AG09319 (cell line): Measurements from ENCODE around the gene NR2F2.

Experiments
- DNase-seq: peaks from one replicate; pipeline ENCODE4 v3.0.0-alpha.2; 2010; ENCODE audit warnings: low read depth; ENCODE audit errors: extremely low read depth
- TF ChIP-seq, protein P1 (sequence below): IDR thresholded peaks from 2 replicates; pipeline ENCODE4 v1.5.1; 2011; ENCODE audit warnings: low read depth, mild to moderate bottlenecking, inconsistent platforms, low read length, moderate library complexity

Gene NR2F2

GRCh38 chr15:96333131-96334016 lies 2.9 kb downstream of the NR2F2 start:
- TF ChIP-seq, protein P1, sequence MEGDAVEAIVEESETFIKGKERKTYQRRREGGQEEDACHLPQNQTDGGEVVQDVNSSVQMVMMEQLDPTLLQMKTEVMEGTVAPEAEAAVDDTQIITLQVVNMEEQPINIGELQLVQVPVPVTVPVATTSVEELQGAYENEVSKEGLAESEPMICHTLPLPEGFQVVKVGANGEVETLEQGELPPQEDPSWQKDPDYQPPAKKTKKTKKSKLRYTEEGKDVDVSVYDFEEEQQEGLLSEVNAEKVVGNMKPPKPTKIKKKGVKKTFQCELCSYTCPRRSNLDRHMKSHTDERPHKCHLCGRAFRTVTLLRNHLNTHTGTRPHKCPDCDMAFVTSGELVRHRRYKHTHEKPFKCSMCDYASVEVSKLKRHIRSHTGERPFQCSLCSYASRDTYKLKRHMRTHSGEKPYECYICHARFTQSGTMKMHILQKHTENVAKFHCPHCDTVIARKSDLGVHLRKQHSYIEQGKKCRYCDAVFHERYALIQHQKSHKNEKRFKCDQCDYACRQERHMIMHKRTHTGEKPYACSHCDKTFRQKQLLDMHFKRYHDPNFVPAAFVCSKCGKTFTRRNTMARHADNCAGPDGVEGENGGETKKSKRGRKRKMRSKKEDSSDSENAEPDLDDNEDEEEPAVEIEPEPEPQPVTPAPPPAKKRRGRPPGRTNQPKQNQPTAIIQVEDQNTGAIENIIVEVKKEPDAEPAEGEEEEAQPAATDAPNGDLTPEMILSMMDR: no peak
- no peak for DNase-seq

- no peak for DNase-seq
- TF ChIP-seq, protein P1: no peak
These were observed 3.7 kb downstream of the NR2F2 start for GRCh38 chr15:96334017-96334704.

GRCh38 chr15:96334705-96335410 lies 4.4 kb downstream of the NR2F2 start:
- no peak for DNase-seq
- TF ChIP-seq, protein P1: no peak

GRCh38 chr15:96335411-96336024 lies 5.0 kb downstream of the NR2F2 start:
- DNase-seq: no peak
- TF ChIP-seq, protein P1: no peak

DNA sequence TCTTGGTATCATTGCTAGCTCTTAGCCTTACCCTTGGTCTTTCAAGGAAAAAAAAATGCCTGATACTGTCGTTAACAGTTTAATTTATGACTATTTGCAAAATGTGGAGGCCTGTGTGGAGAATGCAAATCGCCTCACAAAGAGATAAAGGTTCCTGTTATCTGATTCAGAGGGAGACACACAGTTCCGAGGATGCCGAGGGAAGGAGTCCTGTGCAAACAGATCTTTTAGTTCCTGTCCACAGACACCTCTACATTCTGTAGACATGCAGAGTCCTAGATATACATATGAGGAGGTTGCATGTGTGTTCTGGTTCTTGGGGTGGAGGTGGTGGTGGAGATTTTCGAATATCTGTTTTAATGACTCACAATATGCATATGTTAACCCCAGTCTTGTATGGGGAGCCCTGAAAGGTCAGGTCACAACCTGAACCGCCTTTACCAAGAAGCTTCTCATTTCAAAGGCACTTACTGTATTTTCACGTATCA lies 5.7 kb downstream of the NR2F2 start:
- DNase-seq: no peak
- TF ChIP-seq, protein P1: no peak

DNA sequence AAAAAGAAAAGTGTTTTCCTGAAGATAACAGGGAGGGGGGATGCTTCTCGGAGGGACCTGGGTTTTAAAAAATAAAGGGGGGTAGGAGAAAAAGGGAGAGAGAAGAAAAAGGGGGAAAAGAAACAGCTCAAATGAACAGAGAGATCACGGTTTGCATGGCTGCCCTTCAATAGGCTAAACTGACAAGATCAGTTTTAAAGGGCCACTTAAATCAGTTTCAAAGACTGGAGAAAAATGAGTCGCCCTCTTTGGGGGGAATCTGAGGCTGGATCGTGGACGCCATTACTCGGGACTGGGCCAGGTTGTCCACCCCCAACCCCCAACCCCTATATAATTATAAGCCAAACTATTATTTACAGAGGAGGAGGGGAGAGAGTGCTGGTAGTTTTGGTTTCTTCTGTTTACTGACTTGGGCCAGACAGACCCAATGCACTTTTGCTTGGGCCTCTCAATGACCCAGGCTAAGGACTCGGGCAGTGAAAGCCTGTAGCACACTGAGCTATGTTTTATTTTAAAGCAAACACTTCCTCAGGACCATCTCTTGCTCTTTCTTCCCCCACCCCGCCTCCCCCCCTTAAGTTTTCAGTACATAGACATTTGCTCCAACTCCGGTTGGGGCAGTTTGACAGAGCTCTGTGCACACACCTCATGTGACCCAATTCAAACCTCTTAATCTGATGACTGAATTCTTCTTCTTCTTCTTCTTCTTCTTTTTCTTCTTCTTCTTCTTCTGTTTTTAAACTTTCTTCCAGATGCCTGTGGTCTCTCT lies 6.3 kb downstream of the NR2F2 start:
- no peak for DNase-seq
- TF ChIP-seq, protein P1: no peak
